ENCODE measurements around the gene RUBCNL.
"Not testable (repeated sequence)": the region's sequence is repeated elsewhere in the genome, so short reads cannot be mapped to it uniquely, and the experiment has no call there.

DNA sequence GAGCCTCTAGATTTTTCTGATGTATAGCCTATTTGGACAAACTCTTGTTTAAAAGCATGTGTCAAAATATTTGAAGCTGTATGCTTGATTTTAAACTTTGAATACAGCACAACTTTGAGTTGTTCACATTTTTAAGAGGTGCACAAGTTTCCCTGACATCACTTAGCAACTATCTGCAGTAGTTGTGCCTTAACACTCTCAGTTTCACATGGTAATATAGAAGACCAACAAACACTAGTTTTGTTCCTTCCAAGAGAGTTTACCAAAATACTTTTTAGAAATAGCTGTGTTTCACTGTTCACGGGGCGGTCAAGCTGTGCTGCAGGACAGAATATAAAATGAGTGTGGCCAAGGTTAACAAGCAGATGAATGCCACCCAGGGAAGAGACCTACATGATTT is 42.5 kb upstream of the RUBCNL start:
- TF ChIP-seq, protein P1, sequence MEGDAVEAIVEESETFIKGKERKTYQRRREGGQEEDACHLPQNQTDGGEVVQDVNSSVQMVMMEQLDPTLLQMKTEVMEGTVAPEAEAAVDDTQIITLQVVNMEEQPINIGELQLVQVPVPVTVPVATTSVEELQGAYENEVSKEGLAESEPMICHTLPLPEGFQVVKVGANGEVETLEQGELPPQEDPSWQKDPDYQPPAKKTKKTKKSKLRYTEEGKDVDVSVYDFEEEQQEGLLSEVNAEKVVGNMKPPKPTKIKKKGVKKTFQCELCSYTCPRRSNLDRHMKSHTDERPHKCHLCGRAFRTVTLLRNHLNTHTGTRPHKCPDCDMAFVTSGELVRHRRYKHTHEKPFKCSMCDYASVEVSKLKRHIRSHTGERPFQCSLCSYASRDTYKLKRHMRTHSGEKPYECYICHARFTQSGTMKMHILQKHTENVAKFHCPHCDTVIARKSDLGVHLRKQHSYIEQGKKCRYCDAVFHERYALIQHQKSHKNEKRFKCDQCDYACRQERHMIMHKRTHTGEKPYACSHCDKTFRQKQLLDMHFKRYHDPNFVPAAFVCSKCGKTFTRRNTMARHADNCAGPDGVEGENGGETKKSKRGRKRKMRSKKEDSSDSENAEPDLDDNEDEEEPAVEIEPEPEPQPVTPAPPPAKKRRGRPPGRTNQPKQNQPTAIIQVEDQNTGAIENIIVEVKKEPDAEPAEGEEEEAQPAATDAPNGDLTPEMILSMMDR (IDR thresholded peaks at IDR 0.05) = not testable (repeated sequence)
- not testable (repeated sequence) for TF ChIP-seq POLR2AphosphoS5, POLR2A, EP300 (IDR thresholded peaks at IDR 0.05)
